IPS DF 4.7 (cell line): ENCODE measurements around the gene CLDN9.

Experiments used
- DNase-seq: peaks from one replicate; pipeline ENCODE4 v3.0.0-alpha.2; 2013; ENCODE audit warnings: low spot score; ENCODE audit errors: extremely low read depth

CLDN9 gene

DNA sequence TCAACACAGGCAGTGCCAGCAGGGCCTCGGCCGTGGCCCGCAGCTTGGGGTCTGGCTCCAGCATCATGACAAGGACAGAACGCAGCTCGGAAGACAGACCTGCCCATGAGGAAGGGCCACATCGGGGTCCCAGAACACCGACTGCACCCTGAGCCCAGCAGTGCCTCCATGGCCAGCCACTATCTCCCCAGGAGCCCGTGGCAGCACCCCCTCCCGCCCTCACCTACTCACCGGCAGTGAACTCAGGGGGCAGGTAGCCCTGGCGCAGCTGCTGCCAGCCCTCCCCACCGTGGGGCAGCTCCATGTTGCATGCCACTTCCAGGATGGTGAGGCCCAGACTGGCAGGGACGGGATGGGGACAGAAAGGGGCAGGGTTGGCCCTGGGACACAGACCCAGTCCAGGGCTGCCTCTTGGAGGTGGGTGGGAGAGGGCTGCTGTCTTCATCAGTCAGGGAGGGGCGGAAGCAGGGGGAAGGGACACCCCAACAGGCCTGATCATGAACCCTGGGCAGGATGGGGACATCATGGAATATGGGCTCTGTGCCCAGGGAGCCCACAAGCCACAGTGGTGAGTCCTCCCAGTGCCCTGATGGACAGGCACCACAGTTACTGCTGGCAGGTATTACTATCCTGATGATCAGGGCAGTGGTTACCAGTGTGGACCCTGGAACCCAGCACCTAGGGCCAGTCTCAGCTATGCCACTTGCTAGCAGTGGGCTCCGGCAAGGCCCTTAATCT lies 38.2 kb upstream of the CLDN9 start:
- no peak for DNase-seq

DNA sequence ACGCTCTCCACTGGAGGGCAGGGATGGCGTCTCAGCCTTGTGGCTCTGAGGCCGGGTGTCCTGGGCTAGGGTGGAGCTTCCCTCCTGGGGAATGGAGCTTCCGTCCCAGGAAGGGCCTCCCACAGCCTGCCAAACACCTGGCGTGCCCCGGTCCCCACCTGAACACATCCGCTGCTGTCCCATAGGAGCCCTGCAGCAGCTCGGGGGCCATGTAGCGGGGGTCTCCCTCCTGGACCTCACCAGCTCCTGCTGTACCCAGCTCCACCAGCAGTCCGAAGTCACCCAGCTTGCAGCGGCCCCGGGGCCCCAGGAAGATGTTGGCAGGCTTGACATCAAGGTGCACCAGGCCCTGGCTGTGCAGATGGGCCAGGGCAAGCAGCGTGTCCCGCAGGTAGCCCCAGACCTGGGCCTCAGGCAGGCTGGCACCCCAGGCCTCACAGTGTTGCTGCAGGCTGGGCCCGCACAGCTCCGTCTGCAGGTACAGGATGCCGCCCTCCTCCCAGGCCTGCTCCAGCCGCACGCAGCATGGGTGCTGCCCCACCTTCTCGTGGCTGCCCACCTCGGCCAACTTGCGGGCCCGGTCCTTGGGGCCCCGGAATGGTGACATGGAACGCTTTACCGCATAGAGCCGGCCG lies 37.4 kb upstream of the CLDN9 start:
- no peak for DNase-seq

DNA sequence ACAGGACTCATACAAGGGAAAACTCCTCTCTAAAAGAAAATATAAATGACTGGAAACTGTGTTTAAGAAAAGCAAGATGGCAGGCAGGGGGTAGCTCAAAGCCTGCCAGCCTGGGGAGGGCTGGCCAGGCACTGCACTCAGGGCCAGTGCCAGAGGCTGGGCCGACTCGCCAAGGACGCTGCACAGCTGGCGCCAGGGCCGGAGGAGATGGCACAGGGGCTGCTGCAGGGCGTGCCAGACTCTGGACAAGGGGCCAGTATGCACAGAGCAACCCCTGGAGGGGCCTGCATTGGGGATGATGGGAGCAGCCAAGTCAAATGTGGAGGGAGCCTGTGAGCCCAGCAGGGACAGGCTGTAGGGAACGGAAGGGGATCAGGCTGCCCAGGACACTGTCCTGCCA lies 36.5 kb upstream of the CLDN9 start:
- no peak for DNase-seq

DNA sequence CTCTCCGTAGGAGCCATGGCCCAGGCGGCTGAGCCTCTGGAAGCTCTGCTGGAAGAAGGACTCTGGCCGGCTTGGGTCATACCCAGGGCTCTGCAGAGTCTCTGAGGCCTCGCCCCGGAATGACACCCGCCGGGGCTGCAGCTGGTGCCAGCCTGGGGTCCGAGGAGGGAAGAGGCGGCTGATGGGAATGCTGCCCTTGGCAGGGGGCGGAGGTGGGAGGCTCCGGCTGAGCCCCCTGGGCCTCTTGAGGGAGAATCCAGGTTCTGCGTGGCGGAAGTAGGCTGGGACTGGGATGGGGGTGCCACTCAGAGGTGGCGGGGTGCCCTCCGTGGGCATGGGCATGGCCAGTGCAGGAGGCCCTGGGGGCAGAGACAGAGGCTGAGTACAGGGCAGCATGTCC lies 36.0 kb upstream of the CLDN9 start:
- DNase-seq, result no peak

DNA sequence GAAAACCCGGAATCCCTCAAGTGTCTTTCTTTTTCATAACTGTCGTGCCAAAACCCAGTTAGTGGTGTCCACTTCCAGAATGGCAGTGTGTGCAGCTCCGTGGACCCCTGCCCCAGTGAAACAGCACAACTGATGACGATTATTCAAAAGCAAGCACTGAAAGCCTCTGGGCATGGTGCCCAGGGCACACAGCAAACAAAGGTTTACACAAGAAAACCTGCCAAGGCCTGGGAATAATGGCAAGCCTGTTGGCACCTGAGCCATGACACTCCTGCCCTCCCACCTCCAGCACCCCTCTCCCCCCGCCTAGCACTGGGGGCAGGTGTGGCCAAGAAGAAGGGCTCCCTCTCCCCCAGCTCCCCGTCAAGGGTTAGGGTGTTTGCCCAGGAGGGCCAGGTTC lies 35.3 kb upstream of the CLDN9 start:
- DNase-seq, result no peak

DNA sequence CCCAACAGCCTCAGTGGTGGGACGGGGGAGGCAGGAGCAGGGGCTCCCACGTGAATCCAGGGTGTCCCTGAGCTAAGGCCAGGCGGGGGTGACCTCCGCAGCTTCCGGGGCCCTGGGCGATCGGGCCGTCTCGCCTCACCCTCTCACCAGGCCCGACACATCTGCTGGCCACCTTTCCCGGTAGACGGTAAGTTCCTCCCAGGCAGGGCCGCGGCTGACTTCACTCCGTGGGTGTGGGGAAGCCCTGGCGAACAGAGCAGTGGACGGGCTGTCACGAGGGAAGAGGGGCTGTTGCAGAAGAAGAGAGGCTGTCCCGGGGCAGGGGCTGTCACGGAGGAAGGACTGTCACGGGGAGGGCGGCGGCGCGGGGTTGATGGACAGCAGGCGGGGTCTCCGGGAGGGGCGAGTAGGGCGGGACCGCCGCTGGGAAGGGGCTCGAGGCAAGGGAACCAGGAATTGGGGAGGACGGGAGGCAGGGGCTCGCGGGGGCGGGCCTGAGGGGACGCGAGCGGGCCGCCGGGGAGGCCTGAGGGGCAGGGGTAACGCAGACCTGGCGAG lies 33.0 kb upstream of the CLDN9 start:
- DNase-seq, result no peak

DNA sequence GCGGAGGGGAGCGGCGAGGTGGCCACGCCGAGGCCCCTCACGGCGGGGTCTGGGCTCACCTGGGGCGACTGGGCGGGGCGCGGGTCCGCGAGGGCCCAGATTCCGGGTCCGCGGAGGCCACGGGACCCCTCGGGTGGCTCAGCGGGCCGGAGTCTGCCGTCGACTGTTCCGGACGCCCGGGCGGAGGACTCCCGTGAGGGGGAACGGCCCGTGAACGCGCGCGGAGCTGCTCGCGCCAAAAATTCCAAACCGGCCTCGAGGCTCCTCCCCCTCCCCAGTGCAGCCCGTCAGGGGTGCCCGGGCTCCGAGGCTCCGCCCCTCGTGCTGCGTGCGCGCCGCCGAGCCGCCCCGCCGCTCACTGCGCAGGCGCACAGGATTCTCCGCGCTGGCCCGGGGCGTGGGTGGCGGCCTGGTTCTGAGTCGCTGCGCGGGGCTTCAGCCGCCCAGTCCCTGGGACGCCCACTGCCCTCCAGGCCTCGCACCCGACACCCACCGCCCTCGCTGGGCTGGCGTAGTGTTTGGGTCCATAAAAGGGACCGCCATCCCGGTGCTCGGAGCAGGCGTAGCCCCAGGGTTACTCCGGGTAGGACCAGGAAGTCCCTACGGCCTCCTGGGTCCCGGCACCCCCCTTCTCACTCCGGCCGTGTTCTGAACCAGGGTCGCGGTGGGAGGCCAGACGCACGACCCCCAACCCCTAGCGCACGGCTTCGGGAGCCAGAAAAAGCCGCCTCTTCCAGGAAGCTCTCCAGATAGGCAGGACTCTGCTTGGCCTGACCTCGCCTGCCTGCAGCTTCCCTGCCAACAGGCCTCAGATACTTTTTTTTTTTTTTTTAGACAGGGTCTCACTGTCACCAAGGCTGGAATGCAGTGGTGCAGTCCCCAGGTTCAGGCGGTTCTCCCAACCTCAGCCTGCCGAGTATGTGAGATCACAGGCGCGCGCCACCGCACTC lies 32.2 kb upstream of the CLDN9 start, which contains the start of gene PKMYT1:
Gene PKMYT1 (minus strand): TSS at position 220 of the 950 bp plus-strand sequence. CDS start 789 bp downstream, outside the sequence.
- no peak for DNase-seq

DNA sequence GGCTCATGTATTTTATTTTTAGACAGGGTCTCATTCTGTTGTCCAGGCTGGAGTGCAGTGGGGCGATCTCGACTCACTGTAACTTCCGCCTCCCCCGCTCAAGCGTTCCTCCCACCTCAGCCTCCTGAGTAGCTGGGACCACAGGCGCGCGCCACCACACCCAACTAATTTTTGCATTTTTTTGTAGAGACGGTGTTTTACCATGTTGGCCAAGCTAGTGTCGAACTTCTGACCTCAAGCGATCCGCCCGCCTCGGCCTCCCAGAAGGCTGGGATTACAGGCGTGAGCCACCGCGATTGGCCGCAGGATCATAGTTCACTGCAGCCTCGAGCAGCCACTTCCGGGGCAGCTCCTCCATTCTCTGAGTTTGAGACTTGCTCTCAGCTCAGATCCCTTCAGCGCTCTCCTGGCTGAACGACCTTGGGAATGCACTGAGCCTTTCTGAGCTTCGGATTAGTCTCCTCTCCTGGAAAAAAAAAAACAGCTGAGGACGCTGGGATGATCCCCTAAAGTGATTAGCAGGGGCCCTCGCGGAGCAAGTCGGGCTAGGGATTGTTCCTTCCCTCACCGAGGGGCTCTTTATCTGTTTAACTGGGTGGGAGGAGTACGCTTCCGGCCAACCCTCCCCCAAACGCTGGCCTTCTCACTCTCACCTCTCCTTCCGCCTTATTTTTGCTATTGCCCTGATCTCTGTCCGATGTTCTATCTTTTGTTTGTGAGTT lies 31.4 kb upstream of the CLDN9 start:
- DNase-seq, result no peak

DNA sequence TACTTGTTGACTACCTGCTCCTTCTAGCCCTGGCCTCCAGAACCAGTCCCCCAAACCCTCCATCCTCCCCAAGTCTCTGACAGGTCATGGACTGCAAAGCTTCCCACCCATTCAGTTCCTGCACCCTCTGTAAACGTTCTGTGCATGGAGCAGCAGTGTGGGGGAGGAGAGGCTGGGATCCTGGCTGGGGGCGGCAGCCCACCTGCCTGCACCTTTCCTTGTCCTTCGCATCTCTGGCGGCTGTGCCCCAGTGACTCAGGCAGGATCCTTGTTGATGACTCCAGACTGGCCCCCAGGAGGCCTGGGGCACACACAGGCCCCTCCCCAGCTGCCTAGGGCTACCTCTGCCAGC lies 30.8 kb upstream of the CLDN9 start:
- no peak for DNase-seq

DNA sequence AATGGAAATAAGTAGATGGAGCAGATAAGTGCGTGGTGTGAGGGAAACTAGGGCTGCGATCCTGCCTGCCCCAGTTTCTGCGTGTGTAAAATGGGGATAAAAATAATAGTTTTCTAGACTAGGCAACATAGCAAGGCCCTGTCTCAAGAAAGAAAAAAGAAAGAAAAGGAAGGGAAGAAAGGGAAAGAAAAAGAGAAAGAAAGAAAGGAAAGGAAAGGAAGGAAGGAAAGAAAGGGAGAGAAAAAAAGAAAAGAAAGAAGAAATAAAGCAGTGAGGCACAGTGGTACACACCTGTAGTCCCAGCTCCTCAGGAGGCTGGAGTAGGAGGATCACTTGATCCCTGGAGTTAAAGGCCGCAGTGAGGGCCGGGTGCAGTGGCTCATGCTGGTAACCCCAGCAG lies 30.3 kb upstream of the CLDN9 start:
- DNase-seq, result no peak

DNA sequence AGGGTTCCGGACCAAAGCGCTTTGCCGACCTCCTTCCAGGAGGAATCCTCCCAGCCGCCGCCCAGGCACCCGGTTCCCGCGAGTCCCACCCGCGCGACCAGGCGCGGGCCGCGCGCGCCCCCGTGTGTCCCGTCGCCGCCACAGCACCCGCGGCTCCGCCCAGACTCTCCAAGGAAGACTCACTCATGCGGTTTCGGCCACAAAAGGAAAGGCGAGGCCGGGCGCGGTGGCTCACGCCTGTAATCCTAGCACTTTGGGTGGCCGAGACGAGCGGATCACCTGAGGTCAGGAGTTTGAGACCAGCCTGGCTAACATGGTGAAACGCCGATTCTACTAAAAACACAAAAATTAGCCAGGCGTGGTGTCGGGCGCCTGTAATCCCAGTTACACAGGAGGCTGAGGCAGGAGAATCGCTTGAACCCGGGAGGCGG lies 29.0 kb upstream of the CLDN9 start:
- no peak for DNase-seq

DNA sequence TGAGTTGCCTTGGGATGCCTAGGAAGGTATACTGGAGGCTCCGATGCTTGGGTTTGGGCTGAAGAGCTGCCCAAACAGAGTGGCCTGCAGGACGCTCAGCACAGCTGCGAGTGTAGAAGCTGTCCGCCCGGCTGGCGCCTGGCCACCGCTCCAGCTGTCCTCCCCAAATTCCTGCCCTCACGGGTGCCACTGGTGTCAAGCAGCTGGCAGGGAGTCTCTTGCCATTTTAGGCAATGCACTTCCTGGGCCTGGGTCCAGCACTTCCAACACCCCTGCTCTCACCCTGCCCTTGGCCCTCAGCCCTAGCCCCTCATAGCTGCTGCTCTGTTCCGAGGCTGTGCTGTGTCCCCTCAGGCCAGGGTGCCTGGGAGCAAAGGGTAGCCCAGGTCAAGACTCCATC lies 27.3 kb upstream of the CLDN9 start:
- no peak for DNase-seq

DNA sequence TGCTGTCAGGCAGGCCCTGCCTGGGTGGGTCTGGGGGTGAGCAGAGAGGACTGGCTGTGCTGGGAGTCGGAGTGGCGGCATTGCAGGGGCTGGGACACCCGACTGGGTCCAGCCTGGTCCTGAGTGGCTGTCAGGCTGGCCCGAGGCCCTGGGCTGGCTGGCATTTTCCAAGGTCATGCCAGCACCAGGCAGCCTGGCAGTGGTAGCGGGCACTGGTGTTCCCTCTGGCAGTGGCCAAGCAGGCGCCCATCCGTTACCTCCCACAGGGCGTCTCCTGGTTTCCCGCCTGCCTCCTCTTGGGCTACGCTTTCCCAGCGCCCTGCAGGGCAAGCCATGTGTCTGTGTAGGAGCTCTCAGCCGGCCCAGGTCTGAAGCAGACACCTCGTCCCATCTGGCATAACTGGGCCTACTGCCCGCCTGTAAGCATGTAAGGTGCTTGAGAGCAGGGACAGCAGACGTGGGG lies 26.8 kb upstream of the CLDN9 start:
- no peak for DNase-seq

DNA sequence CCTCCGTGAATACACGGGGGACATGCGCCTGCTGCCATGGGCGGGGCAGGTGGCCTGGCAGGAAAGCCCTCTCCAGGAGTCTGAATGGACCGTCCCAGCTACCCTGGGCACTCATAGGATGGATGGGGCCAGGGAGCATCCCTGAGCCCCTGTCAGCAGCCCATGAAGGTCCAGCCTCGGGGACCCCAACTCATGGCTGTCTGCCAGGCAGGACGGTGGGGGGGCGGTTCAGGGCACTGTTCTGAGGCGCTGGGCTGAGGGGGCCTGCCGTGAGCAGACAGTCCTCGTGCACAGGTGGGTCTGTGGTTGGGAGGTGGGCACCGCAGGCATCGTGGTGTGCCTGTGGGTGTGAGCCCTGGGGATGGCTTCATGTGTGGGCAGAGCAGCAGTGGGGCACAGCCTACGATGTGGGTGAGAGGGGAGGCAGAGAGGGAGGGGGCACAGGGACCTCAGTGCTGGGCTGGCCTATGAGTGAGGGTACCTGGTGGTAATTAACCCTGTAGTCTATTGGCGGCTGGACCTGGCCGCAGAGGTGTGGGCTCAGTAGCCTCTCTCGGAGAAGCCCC lies 26.0 kb upstream of the CLDN9 start:
- DNase-seq, result no peak

DNA sequence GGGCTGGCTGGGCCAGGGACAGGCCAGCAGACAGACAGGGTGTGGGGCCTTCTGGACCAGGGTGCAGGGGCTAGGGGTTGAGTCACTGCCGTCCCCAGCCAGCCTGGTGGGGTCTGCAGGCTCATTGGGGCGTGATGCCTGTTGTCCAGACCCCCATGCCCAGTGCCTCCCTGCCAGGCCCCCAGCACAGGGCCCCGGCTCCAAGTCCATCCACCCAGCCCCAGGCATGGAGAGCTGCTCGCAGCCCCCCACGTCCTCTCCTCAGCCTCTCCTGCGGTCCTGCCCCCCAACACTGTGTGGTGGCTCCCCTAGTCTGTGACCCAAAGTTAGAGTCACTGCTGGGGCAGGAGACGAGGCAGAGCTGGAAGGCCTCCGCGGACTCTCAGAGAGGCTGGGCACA lies 25.4 kb upstream of the CLDN9 start:
- no peak for DNase-seq

DNA sequence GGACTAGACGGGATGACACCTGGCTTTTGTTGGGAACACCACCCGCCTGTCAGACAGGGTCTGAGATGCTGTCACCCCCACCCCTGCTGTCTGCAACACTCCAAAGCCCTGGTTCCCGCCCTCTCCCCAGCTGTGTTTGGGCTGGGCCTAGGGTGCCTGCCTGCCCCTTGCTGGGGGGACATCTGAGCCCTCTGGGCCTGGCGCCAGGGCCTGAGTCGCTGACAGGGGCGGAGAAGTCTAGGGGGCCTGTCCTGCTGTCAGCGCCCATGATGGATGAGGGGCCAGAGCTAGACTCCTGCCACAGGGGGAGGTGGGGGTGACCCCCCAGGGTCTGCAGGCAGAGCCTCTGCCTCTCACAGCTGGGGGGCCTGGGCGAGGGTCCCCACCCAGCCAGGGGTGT lies 24.9 kb upstream of the CLDN9 start:
- DNase-seq, result no peak

DNA sequence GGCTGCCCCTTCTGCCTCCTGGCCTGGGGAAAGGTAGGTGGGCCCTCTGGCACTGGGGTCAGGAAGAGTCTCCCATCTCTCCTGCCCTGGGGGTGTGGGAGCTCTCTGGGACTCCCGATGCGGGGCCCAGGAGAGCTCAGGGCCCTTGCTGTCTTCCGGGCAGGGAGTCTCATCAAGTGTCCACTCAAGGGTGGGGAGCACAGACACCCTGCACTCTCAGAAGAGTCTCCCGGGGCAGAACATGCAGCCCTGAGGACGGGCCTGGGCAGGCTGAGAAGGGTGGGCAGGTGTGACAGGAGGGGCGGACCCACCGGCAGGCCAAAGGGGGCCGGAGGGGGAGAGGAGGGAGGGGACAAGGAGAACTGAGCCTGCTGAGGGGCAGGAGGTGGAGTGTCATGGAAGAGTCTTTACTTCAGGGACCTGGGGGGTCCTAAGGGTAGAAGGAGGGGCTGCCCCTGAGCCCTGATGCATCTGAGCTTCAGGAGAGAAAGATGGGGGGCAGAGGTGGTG lies 24.1 kb upstream of the CLDN9 start:
- no peak for DNase-seq

DNA sequence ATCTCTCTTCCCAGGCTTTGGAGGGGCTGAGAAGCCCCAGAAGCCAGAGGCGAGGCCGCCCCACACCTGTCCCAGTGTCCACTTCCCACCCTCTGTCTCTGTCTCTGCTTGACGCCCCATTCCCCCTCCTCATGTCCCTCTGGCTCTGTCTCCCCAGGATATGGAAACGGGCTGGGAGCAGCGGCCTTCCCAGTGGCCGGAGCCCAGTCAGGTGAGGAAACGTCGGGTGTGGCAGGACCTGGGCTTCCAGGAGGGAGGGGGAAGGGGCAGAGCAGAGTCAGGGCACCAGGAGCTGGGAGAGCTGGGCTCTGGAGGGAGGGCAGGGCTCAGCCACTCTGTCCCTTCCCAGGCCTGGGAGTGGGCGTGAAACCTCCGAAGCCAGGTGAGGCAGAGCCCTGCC lies 21.8 kb upstream of the CLDN9 start:
- DNase-seq, result no peak

DNA sequence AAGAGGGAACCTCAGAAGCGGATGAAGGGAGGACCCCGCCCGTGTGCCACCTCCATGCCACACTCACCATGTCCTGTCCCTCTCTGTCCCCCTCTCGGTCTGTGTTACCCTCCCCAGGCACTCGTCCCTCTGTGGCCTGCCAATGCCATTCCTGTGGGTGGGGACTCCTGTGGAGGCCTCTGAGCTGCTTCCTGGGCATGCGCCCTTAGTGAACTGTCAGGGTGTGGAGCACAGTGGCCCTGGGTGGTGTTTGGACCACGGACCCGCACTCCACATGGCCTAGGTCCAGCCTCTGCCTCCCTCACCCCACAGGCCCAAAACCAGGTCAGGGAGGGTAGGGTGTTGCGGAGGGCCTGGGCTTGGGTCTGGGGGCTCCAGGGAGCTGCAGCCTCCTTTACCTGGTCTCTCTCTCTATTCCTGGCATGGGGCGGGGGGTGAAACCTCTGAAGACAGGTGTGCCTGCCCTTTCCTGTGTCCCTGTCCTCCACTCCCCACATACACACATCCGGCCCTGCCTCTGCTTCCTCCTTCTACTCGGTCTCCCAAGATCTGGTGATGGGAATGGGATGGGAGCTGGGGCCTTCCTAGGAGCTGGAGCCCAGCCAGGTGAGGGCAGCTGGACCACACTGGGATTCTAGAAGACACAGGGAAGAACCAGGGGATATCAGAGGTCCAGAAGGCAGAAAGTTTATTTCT lies 21.0 kb upstream of the CLDN9 start:
- DNase-seq, result no peak
